Upper lobe of right lung (tissue), 1 donor: Measurements from ENCODE around the gene MAP3K9. TPM values are rescaled to one million over a fixed set of nuclear protein-coding genes. Genes with fewer than 3 reads are reported as not detected.

ENCODE experiments used
- ATAC-seq: fragments of 200-7000 bp; cut with Tn5 transposase; one replicate; pipeline ENCODE4 v1.9.1; 2020; ENCODE audit warnings: mild to moderate bottlenecking, moderate library complexity
- DNase-seq: peaks from one replicate; pipeline ENCODE4 v3.0.0-alpha.2; 2020
- H3K27ac ChIP-seq: fragments of 200-600 bp; one replicate; pipeline ENCODE4 v1.8.0; 2022
- H3K27me3 ChIP-seq: fragments of 200-600 bp; one replicate; pipeline ENCODE4 v1.8.0; 2022; ENCODE audit warnings: mild to moderate bottlenecking
- H3K36me3 ChIP-seq: fragments of 200-600 bp; one replicate; pipeline ENCODE4 v1.8.0; 2022
- H3K4me1 ChIP-seq: fragments of 200-600 bp; one replicate; pipeline ENCODE4 v1.8.0; 2022
- H3K4me3 ChIP-seq: fragments of 200-600 bp; one replicate; pipeline ENCODE4 v1.8.0; 2022; ENCODE audit warnings: mild to moderate bottlenecking
- H3K9me3 ChIP-seq: fragments of 200-600 bp; one replicate; pipeline ENCODE4 v1.8.0; 2022
- CTCF ChIP-seq: fragments of 200-600 bp; IDR thresholded peaks from one replicate; pipeline ENCODE4 v1.8.0; 2022; ENCODE audit warnings: antibody characterized with exemption
- intact Hi-C: fragments of 100-400 bp; cut with DNase I; formaldehyde crosslinking; loops from one replicate; pipeline ENCODE4 v1.11.0; 2022
- total RNA-seq: library from RNA; stranded (reverse); fragmentation: NEBNext Ultra II Directional; extraction: Animal tissue kit (Norgen Biotek cat#: 25700); gene quantifications from one replicate; pipeline ENCODE4 v1.2.1, GENCODE V29; 2021
- donor health status: DM: no; HTN: yes; CAD: no; lungs with severe emphysema.

The MAP3K9 gene
- total RNA-seq, 1 donor from 2014 or later: 12.0 TPM

DNA sequence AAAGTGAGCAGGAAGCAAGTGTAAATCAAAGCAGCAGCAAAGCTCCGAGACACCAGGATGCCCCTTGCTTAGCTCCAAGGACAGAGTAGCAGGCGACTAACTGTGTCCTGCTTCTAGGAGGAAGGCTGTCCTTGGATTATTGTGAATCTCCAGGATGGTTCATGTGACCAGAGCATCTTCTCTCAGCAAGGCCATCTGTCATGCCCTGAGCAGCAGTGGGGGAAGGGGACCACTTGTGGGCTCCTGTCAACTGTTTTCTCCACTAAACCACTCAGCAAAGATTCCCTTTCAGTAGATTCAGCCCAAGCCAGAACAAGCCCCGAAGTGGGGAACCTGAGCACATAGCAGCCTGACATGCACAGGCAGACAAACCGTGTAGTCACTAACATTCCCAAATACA lies 19.4 kb downstream of the MAP3K9 start:
- no peak for TF ChIP-seq CTCF
- ATAC-seq: no peak
- no peaks in the 10 kb centered on the region for H3K9me3 ChIP-seq
- H3K4me1 ChIP-seq: peaks cover 3% of the 10 kb centered on the region
- intact Hi-C loops: no loop called here
- no peak overlapping the region for H3K27ac ChIP-seq
- no peak overlapping the region for H3K4me3 ChIP-seq
- DNase-seq: no peak
- no peaks in the 10 kb centered on the region for H3K27me3 ChIP-seq
- no peaks in the 10 kb centered on the region for H3K36me3 ChIP-seq

- intact Hi-C loops: no loop called here
- H3K36me3 ChIP-seq: no peaks in the 10 kb centered on the region
- H3K27ac ChIP-seq: no peak overlapping the region
- DNase-seq: peak; percentile 70
- no peaks in the 10 kb centered on the region for H3K27me3 ChIP-seq
- no peak for TF ChIP-seq CTCF
- H3K4me3 ChIP-seq: no peak overlapping the region
- no peaks in the 10 kb centered on the region for H3K9me3 ChIP-seq
- no peak for ATAC-seq
- H3K4me1 ChIP-seq: peaks cover 3% of the 10 kb centered on the region
These were observed 20.0 kb downstream of the MAP3K9 start for GRCh38 chr14:70789361-70789760.

DNA sequence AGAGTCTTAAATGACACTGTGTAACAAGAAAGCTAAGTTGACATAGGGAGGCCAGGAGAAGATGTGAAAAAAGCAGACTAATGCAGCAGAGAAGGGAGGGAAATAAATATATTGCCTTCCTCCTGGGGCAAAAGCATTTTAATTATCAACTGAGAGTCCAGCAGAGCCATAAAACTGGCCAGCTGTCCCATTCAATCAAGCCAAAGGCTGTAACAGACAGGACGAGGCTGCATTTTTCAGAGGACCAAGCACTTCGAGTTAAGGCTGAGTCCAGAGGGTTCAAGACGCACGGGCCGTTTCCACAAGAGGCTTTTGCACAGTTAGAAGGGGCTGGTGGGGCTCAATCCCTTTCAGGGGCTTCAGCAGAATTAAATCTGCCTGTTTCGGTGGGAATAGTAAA lies 20.4 kb downstream of the MAP3K9 start:
- intact Hi-C loops: no loop called here
- DNase-seq: no peak

GRCh38 chr14:70785556-70785955 lies 23.8 kb downstream of the MAP3K9 start:
- no peaks in the 10 kb centered on the region for H3K9me3 ChIP-seq
- H3K27me3 ChIP-seq: no peaks in the 10 kb centered on the region
- no peaks in the 10 kb centered on the region for H3K36me3 ChIP-seq
- H3K4me3 ChIP-seq: no peak overlapping the region
- H3K4me1 ChIP-seq: peaks cover 7% of the 10 kb centered on the region
- DNase-seq (no peak), ATAC-seq (no peak)
- H3K27ac ChIP-seq: no peak overlapping the region
- intact Hi-C loops: no loop called here
- TF ChIP-seq CTCF: no peak

More for the DNA sequence above, 20.4 kb downstream of the MAP3K9 start:
- no peak for ATAC-seq
- Histone ChIP-seq H3K27me3 (no peaks in the 10 kb centered on the region), H3K36me3 (no peaks in the 10 kb centered on the region), H3K9me3 (no peaks in the 10 kb centered on the region), H3K4me1 (peaks cover 3% of the 10 kb centered on the region), H3K27ac (no peak overlapping the region), H3K4me3 (no peak overlapping the region)
- no peak for TF ChIP-seq CTCF

DNA sequence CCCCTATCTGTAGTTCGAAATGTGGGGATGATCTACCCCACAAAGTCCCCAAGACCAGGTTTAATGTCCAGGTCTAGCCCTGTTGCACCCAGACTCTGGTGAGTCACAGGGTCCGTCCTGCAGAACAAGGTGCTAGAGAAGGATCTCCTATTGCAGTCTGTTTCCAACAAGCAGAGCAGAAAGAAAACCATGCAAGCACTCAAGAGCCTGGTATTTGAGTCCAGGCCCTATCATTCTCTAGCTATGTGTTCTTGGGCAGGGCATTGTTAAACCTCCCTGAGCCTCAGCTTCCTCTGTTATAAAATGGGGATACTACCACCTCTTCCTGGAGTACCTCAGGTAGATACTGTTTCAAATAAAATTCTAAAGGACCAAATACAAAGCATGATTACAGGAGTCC lies 24.4 kb downstream of the MAP3K9 start:
- no peak for TF ChIP-seq CTCF
- Histone ChIP-seq H3K4me3 (no peak overlapping the region), H3K4me1 (peaks cover 12% of the 10 kb centered on the region), H3K9me3 (no peaks in the 10 kb centered on the region), H3K36me3 (no peaks in the 10 kb centered on the region), H3K27me3 (no peaks in the 10 kb centered on the region), H3K27ac (no peak overlapping the region)
- DNase-seq: no peak
- intact Hi-C loops: no loop called here
- no peak for ATAC-seq

GRCh38 chr14:70782361-70782760 lies 27.0 kb downstream of the MAP3K9 start:
- peak; percentile 75 for ATAC-seq
- intact Hi-C loops: no loop called here
- TF ChIP-seq CTCF: no peak
- Histone ChIP-seq H3K4me1 (peaks cover 9% of the 10 kb centered on the region), H3K36me3 (no peaks in the 10 kb centered on the region), H3K27ac (no peak overlapping the region), H3K27me3 (no peaks in the 10 kb centered on the region), H3K9me3 (no peaks in the 10 kb centered on the region), H3K4me3 (no peak overlapping the region)
- DNase-seq: no peak
